Neural crest cell (in vitro differentiated cells): ENCODE data around the gene ATR. TPM values are rescaled to one million over a fixed set of nuclear protein-coding genes. Genes with fewer than 3 reads are reported as not detected.

Experiments
- DNase-seq: peaks from one replicate; pipeline ENCODE4 v3.0.0; 2021; ENCODE audit warnings: low read depth, mixed read lengths, low spot score
- H3K27ac Mint-ChIP-seq: one replicate; pipeline ENCODE4 v1.8.0; 2021; ENCODE audit warnings: mild to moderate bottlenecking, mixed read lengths; ENCODE audit not compliant: unreplicated experiment
- H3K27me3 Mint-ChIP-seq: 2 replicates; pipeline ENCODE4 v1.8.0; 2021; ENCODE audit warnings: low read depth, mild to moderate bottlenecking, mixed read lengths
- H3K36me3 Mint-ChIP-seq: 2 replicates; pipeline ENCODE4 v1.8.0; 2021; ENCODE audit warnings: low read depth, mild to moderate bottlenecking, mixed read lengths
- H3K4me1 Mint-ChIP-seq: 2 replicates; pipeline ENCODE4 v1.8.0; 2021; ENCODE audit warnings: mixed read lengths
- H3K4me3 Mint-ChIP-seq: one replicate; pipeline ENCODE4 v1.8.0; 2021; ENCODE audit warnings: mild to moderate bottlenecking, mixed read lengths
- H3K9me3 Mint-ChIP-seq: 2 replicates; pipeline ENCODE4 v1.8.0; 2021; ENCODE audit warnings: mixed read lengths
- CTCF ChIP-seq: fragments of 200-600 bp; sonication (generic); conservative IDR thresholded peaks from 2 replicates; pipeline ENCODE4 v1.5.0; 2021; ENCODE audit warnings: antibody characterized with exemption, mild to moderate bottlenecking
- total RNA-seq: library from RNA; stranded (reverse); gene quantifications from 2 replicates; pipeline ENCODE4 v1.2.1, GENCODE V29; 2021

ATR gene
- total RNA-seq, 1 donor from 2014 or later: 23.3 TPM

GRCh38 chr3:142622405-142622804 lies 43.9 kb upstream of the ATR start:
- H3K36me3 Mint-ChIP-seq: no peaks in the 10 kb centered on the region
- no peaks in the 10 kb centered on the region for H3K27me3 Mint-ChIP-seq
- no peaks in the 10 kb centered on the region for H3K9me3 Mint-ChIP-seq

GRCh38 chr3:142618917-142619461 lies 40.5 kb upstream of the ATR start:
- Mint-ChIP-seq H3K4me1 (no peaks in the 10 kb centered on the region), H3K27ac (no peak overlapping the region), H3K9me3 (no peaks in the 10 kb centered on the region), H3K36me3 (no peaks in the 10 kb centered on the region), H3K27me3 (no peaks in the 10 kb centered on the region), H3K4me3 (no peak overlapping the region)
- TF ChIP-seq CTCF: no peak
- no peak for DNase-seq

More at GRCh38 chr3:142622405-142622804, 43.9 kb upstream of the ATR start:
- Mint-ChIP-seq H3K27ac (no peak overlapping the region), H3K4me1 (no peaks in the 10 kb centered on the region), H3K4me3 (no peak overlapping the region)
- TF ChIP-seq CTCF: no peak
- no peak for DNase-seq

- H3K27me3 Mint-ChIP-seq: no peaks in the 10 kb centered on the region
- no peaks in the 10 kb centered on the region for H3K36me3 Mint-ChIP-seq
- no peak overlapping the region for H3K27ac Mint-ChIP-seq
- no peak for DNase-seq
- no peak overlapping the region for H3K4me3 Mint-ChIP-seq
- H3K4me1 Mint-ChIP-seq: no peaks in the 10 kb centered on the region
- no peak for TF ChIP-seq CTCF
- no peaks in the 10 kb centered on the region for H3K9me3 Mint-ChIP-seq
Measured at GRCh38 chr3:142615171-142615570, 36.6 kb upstream of the ATR start.

- no peaks in the 10 kb centered on the region for H3K9me3 Mint-ChIP-seq
Measured at GRCh38 chr3:142614059-142614626, 35.6 kb upstream of the ATR start.

GRCh38 chr3:142613491-142613890 lies 35.0 kb upstream of the ATR start:
- Mint-ChIP-seq H3K27ac (no peak overlapping the region), H3K4me3 (no peak overlapping the region), H3K4me1 (no peaks in the 10 kb centered on the region), H3K9me3 (no peaks in the 10 kb centered on the region), H3K36me3 (no peaks in the 10 kb centered on the region), H3K27me3 (no peaks in the 10 kb centered on the region)
- no peak for DNase-seq
- TF ChIP-seq CTCF: no peak

More at GRCh38 chr3:142614059-142614626, 35.6 kb upstream of the ATR start:
- Mint-ChIP-seq H3K36me3 (no peaks in the 10 kb centered on the region), H3K4me3 (no peak overlapping the region), H3K27me3 (no peaks in the 10 kb centered on the region), H3K4me1 (no peaks in the 10 kb centered on the region), H3K27ac (no peak overlapping the region)
- TF ChIP-seq CTCF: no peak
- no peak for DNase-seq
